GM21390 (cell line): Measurements from ENCODE around the gene ACSF2.

Source experiments
- ATAC-seq: cut with Tn5 transposase; IDR thresholded peaks from one replicate; pipeline ENCODE4 v1.9.1; 2021; ENCODE audit not compliant: unreplicated experiment

The ACSF2 gene

GRCh38 chr17:50521514-50521913, 95.5 kb downstream of the ACSF2 start:
- no peak for ATAC-seq

- ATAC-seq, result no peak
These were observed 96.7 kb downstream of the ACSF2 start for GRCh38 chr17:50522766-50523165.

- ATAC-seq, result no peak
These were observed 97.2 kb downstream of the ACSF2 start for GRCh38 chr17:50523208-50523607.
